ENCODE data around the gene TSPAN14. TPM values are rescaled to one million over a fixed set of nuclear protein-coding genes. Genes with fewer than 3 reads are reported as not detected.

TSPAN14 gene
- total RNA-seq, 3 donors from 2014 or later: 75.5 to 96.5 (median 81.0) TPM

Other genes starting within 250 kb of the TSPAN14 start
- gene ANXA11, start 248.8 kb upstream of the TSPAN14 start, total RNA-seq: 100 to 1,000 TPM; 252 to 424 (median 367) TPM
- gene MAT1A, start 164.7 kb upstream of the TSPAN14 start, total RNA-seq: under 1 TPM in 1 of 3 donors, not detected in 2; 0.89 TPM
- gene DYDC1, start 97.6 kb upstream of the TSPAN14 start, total RNA-seq: not detected
- gene DYDC2, start 97.5 kb upstream of the TSPAN14 start, total RNA-seq: not detected
- gene PRXL2A, start 45.8 kb upstream of the TSPAN14 start, total RNA-seq: 100 to 1,000 TPM in 1 of 3 donors, 10 to 100 TPM in 2; 95.2 to 123 (median 95.8) TPM
- gene SH2D4B, start 83.6 kb downstream of the TSPAN14 start, total RNA-seq: not detected